Limb (tissue), 2 donors: ENCODE measurements around the gene CD1E.
"Not testable (repeated sequence)": the region's sequence is repeated elsewhere in the genome, so short reads cannot be mapped to it uniquely, and the experiment has no call there.

Experiments used
- DNase-seq, 2 donors: peaks; one replicate each; pipeline ENCODE4 v3.0.0-alpha.2; 2016; ENCODE audit errors: extremely low spot score in 2 of 2

Gene CD1E

GRCh38 chr1:158362482-158362881 is 8.8 kb downstream of the CD1E start:
- DNase-seq, result no peak

GRCh38 chr1:158362941-158363340 is 9.2 kb downstream of the CD1E start:
- DNase-seq, result no peak

- no peak for DNase-seq
Measured at GRCh38 chr1:158366783-158367182, 13.1 kb downstream of the CD1E start.

- no peak for DNase-seq
Measured at GRCh38 chr1:158371188-158371953, 17.7 kb downstream of the CD1E start.

- not testable (repeated sequence) for DNase-seq
Measured at GRCh38 chr1:158374101-158374500, 20.4 kb downstream of the CD1E start.

GRCh38 chr1:158374860-158375259 is 21.2 kb downstream of the CD1E start:
- no peak for DNase-seq

DNA sequence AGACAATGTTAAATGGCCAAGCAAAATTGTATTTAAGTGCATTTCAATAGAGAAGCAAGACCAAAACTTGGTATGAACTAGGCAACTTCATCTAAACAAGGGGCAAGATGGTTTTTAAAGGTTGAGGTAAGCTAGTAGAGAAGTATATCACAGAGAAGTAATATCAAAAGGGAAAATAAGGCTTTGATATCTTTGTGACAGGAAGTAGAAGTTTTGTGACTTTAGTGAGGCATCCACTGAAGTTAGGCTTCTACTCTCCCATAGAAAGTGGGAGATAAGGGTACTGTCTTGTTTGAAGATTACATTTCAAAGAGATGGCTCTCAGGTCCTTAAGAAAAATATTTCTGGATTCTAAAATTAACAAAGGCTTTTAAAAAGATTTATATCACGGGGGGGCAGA is 36.6 kb downstream of the CD1E start:
- no peak for DNase-seq

DNA sequence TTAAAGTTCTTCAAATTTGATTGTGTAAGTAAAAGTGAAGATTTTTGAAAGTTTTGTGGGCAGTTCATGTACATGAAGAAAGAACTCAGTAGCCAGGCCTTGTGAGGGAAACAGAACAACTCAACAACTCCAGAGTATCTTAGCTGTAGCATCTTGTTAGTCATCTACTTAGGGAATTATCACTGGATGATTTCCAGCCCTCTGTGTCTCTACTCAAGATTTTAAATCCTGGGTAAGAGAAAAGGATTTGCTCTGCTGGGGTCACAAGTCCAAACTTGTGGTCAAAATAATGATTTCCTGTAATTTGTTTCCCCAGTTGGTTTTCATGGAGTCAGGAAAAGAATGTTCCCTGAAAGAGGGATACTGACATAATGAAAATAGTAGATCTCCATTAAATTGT is 37.4 kb downstream of the CD1E start:
- DNase-seq, result no peak

- DNase-seq, result no peak
Measured at GRCh38 chr1:158393476-158393875, 39.8 kb downstream of the CD1E start.

DNA sequence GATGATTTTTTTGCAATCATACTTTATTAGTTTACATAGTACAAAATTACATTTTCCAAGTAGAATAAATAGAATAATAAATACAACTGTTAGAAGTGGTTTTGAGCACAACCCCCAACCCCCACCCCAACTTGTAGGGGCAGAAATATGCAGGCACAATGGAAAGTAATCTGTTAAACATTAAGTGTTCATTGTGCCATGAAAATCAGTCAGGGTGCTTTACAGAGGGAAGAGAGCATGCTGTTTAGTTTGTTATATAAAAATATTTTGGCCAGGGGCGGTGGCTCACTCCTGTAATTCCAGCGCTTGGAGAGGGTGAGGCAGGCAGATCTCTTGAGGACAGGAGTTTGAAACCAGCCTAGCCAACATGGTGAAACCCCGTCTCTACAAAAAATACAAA is 43.0 kb downstream of the CD1E start:
- DNase-seq, result no peak

DNA sequence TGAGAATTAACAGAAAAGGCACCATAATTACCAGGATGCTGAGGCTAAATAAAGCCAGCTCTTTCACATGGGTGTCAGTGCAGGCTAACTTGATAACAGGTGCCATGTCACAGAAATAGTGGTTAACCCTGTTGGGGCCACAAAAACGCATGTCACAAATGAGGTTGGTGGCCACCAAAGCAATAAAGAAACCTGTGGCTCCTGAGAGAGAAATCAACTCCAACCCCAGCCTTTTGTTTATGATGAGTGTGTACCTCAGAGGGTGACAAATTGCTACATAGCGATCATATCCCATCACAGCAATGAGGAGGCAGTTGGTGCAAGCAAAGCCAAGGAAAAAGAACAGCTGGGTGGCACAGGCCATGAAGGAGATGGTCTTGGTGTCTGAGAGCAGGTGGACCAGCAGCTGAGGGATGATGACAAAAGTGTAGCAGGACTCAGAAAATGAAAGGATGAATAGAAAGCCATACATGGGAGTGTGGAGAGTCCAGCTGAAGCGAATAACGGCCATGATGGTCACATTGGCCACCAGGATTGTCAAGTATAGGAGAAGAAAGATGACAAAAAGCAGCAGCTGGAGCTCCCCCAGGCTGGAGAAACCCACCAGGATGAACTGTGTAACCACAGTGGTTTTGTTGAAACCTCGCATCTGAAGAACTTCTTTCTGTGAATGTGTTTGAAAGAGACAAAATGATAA is 45.3 kb downstream of the CD1E start, which contains the start of gene OR10T2:
Gene OR10T2 (minus strand): TSS at position 649 of the 697 bp plus-strand sequence. CDS start 0 bp downstream, at position 649.
- DNase-seq, result no peak

DNA sequence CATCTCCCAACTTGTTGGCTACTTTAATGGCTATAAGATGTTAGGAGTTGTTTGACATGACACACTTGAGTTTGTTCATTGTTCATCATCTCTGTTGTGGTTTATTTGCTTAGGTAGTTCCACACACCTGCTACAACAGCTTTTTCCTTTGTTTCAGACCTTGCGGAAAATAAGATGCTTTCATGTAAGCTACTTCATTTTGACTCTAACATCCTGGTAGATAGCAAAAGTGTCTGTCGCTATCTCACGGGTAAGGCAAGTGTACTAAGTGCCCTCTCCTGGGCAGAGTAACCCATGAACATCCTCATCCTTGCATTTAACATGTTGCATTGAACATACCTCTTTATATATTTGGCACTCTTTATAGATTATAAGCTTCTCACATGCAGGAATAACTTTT is 47.2 kb downstream of the CD1E start:
- no peak for DNase-seq

DNA sequence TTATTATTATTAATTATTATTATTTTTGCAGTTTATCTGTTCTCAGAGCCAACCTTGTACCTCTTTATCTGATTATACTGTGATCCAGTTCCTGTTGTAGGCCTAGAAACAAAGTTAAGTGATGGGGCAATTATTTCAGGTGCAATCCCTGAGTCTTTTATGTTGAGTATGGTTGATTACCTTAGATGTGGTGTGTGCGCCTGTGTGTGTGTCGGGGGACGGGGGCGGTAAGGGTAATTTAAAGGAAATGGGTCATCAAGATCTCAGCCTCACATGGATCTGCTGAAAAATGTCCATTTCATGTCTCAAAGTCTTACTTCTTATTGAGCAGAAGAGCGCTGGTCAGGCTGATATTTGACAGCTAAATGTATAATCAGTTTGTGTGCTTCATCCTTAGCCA is 53.4 kb downstream of the CD1E start:
- no peak for DNase-seq
